ENCODE results near the gene SH2D3C.
A peak's percentile ranks its signal among the peaks of the same experiment; 100 is the strongest.

Gene SH2D3C

DNA sequence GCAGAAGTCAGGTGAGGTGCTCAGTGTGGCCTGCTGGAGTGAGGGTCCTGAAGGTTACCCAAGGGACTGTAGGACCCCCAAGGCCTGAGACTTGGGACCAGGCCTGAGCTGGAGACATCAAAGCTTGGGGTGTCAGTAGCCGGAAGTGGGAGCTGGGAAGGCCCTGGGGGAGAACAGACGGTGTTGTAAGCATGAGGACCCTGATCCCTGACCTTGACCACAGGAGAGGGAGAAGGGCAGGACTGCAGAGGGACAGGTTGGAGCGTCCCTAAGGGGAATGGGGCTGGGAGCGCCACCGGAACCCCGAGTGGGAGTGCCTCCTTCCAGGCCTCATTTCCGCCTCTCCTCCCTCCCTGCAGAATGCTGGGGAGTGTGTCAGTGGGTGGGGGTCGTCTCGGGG is 62.1 kb downstream of the SH2D3C start:
- no peak for DNase-seq

DNA sequence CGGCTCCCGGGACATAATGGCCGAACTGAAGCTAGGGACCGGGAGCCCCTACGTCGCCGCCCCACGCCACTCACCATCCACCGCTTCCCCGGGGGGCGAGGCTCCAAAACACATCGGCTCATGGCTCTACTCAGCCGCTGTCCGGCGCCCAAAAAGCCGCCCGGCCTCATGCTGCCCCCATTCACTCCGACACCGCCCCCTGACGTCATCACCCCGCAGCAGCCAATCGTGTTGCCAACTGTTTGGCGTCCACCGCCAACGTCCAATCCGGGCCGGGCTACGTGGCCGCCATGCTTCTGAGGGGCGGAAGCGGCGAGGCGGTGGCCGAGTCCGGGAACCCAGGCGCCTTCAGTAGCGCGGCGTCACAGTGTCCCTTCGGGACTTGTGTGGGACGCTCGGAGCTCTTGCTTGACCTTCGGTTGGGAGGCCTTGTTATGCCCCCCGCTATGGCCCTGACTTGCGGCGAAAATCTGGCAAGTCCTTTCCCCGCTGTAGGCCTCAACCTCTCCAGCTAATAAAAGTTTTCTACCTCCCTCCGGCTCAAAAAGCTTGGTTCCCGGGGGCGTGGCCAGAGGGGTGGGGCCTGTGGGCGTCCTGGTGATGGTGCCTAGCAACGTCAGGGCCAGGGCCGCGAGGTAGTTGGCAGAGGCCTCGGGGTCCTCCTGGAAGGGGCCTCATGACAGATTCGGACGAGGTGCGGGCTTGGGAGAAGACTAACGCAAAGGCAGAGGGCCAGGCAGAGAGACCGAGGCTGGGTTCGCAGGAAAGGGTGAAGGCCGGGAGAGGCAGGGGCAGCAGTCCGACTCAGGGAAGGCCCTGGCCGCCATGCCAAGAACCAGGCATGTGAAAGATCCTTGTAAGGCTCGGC is 62.8 kb downstream of the SH2D3C start, which contains the start of the genes PTRH1 and TTC16:
TSS of gene PTRH1 (minus strand) at position 194 of the 868 bp plus-strand sequence. CDS start at position 170, 24 bp downstream.
TSS of gene TTC16 (plus strand) at position 610 of the 868 bp plus-strand sequence. CDS start at position 677, 67 bp downstream.
- DNase-seq = peak; percentile 85 to 89

DNA sequence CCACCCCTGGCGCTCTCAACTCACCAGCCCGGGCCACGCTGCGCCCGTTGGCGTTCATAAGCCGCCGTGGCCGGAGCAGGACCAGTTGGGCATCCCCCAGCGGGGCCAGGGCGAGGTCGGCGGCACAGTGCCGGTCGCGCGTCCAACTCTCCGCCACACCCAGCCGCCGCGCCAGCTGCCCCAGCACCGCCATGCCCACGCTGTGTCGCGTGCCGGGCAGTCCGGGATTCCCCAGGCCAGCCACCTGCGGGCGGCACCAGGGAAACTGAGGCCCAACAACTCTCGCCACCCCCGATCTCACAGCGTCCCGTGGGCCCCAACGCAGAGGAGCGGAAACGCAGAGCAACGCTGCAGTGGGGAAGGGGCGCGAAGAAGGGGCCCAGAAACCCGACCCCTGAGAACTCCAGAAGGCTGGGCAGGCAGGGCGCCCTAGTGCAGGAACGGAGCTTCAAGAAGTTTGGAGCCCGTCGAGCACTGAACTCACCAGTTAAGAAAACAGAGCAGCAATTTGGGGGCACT is 63.5 kb downstream of the SH2D3C start:
- no peak for DNase-seq

DNA sequence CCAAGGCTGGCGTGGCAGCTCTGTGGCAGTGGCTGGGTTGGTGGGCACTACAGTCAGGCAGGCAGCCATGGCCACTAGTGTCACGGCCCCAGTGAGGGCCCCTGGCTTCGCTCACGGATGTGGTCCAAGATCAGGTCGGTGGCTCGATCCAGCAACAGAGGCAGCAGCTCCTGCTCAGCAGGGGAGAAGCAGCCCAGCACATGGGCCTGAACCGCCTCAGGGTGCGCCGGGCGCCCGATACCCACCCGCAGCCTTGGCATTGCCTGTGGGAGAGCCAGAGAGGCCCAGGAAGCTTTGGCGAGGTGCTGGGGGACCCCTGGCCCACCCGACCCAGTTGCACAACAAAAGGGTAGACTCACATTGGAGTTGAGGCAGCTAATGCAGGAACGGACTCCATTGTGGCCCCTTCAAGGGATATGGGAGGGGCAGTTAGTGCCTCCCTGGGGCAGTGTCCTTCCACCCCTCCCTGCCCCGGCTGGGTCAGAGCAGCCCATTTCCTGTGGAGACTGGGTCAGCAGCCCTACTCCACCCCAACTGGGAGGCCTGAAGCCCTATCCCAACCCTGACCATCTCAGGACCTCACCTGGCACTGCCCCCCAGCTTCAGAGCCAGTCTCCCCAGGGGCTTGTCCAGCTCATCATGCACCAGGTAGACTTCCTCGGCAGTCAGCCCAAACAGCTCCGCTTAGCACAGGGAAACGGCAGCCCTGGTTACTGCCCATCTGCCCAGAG is 64.3 kb downstream of the SH2D3C start:
- no peak for DNase-seq

DNA sequence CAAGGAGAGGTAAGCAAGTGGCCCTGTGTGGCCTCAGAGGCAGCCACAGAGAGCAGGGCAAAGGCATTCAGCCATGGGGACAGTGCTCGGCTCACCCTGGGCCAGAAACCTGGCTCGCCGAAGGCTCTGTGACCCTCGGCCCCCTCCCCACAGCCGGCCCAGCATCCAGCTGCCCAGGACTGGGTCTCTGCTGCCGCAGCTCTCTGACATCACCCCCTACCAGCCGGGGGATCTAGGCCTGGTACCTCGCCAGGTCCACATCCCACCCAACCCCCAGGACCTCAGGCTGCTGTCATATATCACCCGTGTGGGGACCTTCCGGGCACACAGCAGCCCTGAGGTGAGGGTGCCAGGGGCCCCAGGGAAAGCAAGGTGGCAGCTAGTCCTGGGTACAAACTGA is 65.6 kb downstream of the SH2D3C start:
- DNase-seq = no peak

DNA sequence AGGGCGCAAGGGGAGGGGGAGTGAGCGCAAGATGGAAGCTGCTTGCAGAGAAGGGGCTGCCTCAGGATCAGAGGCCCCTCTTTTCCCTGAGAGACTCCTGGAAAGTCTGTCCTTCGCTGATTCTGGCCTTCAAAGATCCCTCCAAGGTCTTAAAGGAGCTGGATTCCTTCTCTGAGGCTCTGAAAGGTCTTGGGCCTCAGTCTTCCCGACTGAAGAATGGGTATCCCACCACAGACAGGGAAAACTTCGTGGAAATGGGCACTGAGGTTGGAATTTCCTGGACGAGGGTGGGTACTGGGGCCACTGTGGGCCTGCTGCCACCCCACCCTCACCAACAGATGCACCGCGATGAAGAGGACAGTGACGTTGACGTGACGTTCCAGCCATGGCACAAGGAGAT is 66.1 kb downstream of the SH2D3C start:
- DNase-seq = no peak

DNA sequence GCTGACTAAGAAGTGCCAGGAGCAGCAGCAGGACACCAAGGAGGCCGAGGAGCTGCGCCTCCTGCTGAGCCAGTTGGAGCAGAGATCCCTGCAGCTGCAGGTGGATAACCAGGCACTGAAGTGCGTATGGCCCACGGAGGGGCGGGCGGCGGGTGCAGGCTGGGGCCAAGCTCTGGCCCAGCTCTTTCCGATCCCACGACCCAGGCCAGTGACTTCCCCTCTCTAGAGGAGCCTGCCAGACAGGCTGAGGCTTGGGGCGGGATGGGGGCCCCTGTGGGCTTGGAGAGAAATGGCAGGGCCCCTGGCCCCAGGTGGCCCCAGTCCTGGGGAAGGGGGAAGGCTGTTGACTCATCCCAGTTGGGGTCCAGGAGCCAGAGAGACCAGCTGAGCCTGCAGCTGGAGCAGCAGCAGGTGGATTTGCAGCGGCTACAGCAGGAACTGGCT is 66.6 kb downstream of the SH2D3C start:
- no peak for DNase-seq

DNA sequence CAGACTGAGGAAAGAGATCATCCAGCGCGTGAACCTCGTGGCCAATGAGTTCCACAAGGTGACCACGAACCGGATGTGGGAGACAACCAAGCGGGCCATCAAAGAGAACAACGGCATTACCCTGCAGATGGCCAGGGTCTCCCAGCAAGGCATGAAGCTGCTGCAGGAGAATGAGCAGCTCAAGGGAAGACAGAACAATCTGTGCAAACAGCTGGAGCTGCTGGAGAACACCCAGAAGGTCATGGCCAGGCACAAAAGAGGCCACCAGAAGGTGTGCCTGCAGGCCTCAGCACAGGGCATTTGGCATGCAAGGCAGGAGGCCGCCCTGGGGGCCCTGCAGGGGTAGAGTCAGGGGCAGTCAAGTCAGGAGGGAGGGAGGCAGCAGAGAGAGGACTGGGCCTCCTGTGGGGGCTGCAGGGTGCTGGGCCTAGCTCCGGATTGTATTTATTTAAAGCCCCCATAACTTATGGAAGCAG is 67.2 kb downstream of the SH2D3C start:
- no peak for DNase-seq

DNA sequence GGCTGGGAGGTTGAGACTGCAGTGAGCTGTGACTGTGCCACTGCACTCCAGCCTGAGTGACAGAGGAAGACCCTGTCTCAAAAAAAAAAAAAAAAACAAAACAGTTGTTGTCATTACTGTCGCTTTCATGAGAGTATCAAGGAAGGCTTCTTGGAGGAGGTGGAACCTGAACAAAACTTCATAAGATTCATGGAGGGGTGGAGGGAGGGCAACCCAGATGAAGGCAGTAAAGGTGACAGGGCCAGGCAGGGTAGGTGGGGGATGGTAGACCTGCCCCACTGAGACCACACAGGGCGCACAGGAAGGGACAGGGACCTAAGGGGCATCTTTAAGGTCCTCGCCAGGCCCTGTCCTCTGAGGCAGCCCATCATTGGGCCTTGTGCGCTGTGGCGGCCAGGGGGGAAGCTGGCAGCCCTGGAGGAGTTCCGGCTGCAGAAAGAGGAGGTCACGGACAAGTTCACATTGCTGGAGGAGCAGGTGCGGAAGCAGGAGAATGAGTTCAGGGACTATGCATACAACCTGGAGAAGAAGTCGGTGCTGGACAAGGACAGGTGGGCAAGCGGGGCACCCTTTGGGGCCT is 68.2 kb downstream of the SH2D3C start:
- no peak for DNase-seq

DNA sequence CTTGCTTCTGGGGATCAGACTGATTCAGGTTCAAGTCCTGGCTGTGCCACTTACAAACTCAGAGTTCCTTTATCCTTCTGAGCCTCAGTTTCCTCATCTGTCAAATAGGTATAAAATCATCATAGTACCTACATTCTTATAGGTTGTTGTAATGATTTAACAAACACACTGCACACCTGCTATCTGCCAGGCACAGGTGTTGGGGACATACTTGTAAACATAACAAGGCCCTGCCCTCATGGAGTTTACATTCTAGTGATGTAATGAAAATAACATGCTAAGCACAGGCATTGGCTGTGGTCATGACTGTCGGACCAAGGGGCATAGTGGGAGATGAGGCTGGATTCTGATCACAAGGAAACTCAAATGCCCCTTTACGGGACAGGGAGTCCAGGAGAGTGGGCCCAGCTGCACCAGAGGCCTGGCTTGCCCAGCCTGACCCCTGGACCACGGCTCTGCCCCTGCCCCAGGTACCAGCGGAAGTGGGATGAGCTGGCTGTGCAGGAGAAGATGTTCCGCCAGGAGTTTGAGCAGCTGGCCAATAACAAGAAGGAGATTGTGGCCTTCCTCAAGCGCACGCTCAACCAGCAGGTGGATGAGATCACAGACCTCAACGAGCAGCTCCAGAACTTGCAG is 69.4 kb downstream of the SH2D3C start:
- no peak for DNase-seq

DNA sequence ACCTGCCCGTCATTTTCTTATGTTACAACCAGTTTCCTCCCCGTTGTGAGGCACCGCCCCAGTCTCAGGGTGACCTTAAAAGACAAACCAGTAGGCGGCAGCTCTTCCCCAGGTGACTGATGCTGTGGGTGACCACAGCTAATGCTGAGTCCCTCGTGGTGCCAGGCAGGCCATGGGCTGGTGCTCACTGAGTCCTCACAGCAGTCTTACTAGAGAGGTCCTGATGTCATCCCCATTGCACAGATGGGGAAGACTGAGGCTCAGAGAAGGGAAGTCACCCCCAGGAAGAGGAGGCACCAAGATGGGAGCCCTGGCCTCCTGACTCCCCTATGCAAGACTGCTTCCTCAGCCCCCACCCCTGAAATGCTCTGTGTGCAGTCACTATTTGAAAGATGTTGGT is 70.7 kb downstream of the SH2D3C start:
- no peak for DNase-seq

DNA sequence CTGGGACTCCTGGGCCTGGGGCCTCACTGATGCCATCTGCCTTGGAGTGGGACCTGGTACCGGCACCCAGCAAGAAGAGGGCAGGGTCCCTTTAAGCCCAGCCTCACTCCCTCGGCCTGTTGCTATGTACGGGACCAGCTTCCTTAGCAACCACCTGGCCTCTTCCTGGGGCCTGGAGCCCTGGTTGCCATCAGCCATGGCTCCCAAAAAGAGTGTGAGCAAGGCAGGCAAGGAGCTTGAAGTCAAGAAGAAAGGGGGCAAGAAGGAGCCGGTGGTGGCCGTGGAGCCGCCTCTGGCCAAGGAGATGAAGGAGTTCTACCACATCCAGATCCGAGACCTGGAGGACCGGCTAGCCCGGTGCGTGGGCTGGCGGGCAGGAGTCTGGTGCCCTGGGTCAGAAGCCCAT is 71.6 kb downstream of the SH2D3C start, which contains the start of gene CFAP157:
TSS of gene CFAP157 (plus strand) at position 153 of the 406 bp plus-strand sequence. CDS start at position 197, 44 bp downstream.
- DNase-seq = no peak

DNA sequence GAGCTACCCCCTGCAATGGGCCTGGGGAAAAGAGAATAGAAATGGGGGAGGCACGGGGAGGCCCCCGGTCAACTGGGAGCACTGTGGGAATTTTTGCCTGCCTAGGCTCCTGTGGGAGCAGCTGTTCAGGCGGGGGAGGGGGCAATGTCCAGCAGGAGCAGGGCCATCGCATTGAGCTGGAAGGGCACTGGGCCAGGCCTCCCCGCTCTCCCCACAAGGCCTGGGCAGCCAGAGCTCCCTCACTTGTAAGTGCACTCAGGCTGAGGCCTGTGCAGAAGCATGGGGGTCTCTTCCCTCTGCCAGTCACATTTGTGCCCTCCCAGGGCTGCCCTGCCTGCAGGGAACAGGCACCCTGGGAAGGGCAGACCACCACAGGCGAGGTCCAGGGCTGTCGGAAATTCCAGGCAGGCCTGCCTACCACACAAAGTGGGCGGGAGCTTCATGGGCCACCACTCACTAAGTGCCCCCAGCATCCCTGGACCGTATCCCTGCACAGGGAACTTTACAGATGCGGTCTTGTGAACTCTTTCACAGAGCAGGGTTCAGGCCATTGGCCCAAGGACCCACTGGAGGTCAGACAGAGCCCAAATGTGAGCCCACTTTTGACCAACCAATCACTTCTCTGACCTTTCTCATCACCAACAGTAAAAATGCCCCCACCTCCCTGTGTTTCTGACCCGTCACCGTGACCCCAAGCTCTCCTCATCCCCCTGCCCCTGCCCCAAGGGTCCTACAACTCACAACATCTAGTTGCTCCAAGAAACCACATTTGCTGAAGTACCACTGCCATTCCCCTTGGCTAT is 72.7 kb downstream of the SH2D3C start:
- DNase-seq = no peak

DNA sequence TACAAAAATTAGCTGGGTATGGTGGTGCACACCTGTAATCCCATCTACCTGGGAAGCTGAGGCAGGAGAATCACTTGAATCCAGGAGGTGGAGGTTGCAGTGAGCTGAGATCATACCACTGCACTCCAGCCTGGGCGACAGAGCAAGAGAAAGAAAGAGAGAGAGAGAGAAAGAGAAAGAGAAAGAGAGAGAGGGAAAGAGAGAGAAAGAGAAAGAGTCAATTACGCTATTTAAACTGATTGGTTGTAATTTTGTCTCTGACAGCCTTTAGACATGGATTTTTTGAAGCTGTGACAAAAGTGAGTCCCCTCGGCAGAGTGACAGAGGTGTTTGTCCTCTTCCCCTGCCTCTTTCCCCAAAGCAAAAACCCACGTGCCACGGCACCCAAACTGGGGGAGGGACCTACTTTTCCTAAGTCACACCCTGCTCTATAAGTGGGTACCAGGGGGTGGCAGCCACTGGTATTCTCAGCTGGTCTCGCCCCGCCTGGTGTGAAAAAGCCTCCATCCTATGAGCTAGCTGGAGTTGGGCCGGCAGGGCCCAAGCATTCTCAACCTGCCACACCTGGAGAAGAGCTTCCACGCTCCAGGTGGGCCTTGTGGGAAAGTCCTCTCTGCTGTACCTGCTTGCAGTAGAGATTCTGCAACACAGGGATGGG is 75.0 kb downstream of the SH2D3C start:
- DNase-seq = no peak

DNA sequence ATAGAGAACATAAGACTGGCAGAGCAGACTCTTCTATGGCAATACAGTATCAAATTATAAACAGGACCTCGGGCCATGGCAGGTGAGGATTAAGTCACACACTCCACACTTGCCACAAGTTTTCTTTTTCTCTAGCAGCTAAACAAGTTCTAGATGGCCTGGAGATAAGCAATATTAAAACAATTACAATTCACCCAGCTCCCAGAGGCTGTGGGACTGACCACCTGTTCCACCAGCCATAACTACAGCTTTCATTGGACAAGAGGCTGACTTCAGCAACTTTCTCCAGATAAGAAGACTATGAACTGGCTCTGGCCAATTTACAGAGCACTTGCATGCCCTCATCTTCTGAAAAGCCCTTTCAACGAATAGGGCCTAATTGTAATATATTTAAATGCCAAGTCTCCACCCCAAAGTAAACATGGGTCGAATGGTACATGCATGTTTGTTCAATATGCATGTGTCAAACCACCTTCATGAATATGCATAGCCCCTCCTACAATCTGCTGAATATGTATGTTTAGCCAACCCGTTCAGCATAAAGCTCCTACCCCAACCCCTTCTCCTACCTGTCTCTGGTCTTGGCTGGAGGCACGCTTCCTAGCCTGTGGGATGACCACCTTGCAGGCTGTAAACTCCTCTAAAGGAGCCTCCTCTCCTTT is 77.7 kb downstream of the SH2D3C start:
- no peak for DNase-seq

DNA sequence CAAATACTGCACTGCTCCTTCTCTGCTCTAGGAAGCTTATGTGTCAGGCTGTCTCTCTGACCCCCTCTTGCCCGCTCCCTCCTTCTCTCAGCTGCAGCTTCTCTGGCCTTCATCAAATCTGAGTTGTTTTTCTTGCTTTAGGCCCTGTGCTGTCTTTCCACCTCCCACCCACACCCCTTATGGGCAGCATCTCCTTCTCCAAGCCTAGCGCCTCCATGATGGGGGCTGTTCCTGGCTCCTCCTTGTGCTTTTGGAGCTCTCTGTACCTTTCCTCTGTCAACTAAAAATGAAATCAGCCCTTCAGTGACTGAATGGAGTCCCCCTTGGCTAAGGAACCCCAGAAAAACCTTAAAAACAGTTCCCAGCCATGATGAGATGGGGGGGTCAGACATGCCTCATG is 78.3 kb downstream of the SH2D3C start:
- no peak for DNase-seq

DNA sequence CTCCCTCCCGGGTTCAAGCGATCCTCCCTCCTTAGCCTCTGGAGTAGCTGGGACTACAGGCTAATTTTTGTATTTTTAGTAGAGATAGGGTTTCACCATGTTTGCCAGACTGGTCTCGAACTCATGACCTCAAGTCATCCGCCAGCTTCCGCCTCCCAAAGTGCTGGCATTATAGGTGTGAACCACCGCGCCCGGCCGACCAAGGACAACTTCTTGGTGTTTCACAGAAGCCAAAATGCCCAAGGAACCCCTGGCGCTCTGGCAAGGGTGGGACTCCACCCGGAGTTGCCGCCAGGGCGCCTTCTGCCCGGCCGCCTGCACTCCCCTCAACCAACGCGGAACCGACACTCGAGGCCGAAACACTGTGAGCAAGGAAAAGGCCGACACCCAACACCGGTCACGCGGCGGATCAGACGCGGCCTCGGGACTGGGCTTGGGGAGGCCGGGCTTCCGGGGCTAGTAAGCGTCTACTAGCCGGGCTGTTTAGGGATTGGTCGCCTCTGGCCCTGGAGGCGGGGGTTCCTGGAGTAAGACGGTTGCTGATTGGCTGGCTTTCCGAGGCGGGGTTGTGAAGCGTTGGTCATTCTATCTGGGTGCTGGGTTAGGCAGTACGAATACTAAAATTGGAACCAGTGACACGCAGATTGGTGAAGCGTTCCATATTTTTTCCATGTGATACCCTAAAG is 79.3 kb downstream of the SH2D3C start:
- no peak for DNase-seq

DNA sequence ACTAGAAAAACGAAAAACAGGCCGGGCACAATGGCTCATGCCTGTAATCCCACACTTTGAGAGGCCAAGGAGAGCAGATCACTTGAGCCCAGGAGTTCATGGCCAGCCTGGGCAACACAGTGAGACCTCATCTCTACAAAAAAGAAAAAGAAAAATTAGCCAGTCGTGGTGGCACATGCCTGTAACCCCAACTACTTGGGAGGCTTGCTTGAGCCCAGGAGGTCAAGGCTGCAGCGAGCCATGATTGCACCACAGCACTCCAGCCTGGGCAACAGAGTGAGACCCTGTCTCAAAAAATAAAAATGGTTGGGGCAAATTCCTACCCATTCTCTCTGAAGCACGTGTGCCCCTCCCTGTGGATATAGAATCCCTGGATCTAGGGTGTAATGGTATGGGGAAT is 80.1 kb downstream of the SH2D3C start:
- no peak for DNase-seq

DNA sequence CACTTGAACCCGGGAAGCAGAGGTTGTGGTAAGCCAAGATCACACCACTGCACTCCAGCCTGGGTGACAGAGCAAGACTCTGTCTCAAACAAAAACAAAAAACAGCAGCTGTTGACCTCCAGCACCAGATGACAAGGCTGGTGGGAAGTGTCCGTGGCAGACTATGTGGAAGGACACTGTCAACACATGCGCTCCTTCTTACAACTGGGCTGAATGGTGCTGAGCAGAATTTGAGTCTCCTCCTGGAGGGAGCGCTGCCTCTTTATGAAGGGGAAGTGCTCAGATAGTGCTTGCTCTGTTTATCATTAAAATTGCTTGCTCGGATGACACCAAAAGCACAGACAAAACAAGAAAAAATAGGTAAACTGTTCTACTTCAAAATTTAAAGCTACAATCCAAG is 80.9 kb downstream of the SH2D3C start:
- DNase-seq = no peak

All from AML-193 (cell line).